IPS DF 6.9 (cell line): ENCODE results near the gene TST.

Experiments
- DNase-seq: peaks from one replicate; pipeline ENCODE4 v3.0.0-alpha.2; 2013; ENCODE audit warnings: low read depth, low spot score
- H3K27ac ChIP-seq: one replicate; pipeline ENCODE4 v1.5.1; 2013; ENCODE audit warnings: low read length, control low read depth
- H3K27me3 ChIP-seq: 2 replicates; pipeline ENCODE4 v1.6.1; 2013; ENCODE audit warnings: mild to moderate bottlenecking, low read length; ENCODE audit not compliant: control insufficient read depth, insufficient read depth
- H3K36me3 ChIP-seq: 2 replicates; pipeline ENCODE4 v1.6.1; 2013; ENCODE audit warnings: low read length; ENCODE audit not compliant: control insufficient read depth, insufficient read depth
- H3K4me1 ChIP-seq: 2 replicates; pipeline ENCODE4 v1.6.1; 2013; ENCODE audit warnings: low read length; ENCODE audit not compliant: control insufficient read depth, insufficient read depth
- H3K4me3 ChIP-seq: 2 replicates; pipeline ENCODE4 v1.5.1; 2013; ENCODE audit warnings: mild to moderate bottlenecking, low read length
- H3K9me3 ChIP-seq: 2 replicates; pipeline ENCODE4 v1.6.1; 2013; ENCODE audit warnings: low read length, inconsistent platforms; ENCODE audit not compliant: control insufficient read depth, insufficient read depth
- WGBS: extraction: QIAGEN DNeasy Blood & Tissue Kit; methylation state at CpG from one replicate; pipeline ENCODE4 v1.1.7; 2013; ENCODE audit warnings: mixed read lengths, missing lambda C conversion rate; ENCODE audit not compliant: insufficient read length, insufficient coverage; 5-methylcytosine and 5-hydroxymethylcytosine counted together

TST gene

GRCh38 chr22:37014415-37014806 lies 4.8 kb downstream of the TST start:
- Histone ChIP-seq H3K27me3 (no peaks in the 10 kb centered on the region), H3K4me3 (no peak overlapping the region), H3K4me1 (peaks cover 4% of the 10 kb centered on the region; the same call in 1 of the 2 replicates), H3K9me3 (no peaks in the 10 kb centered on the region), H3K36me3 (0 out of 2 replicates have a peak, but pooled peaks cover 4% of the 10 kb centered on the region), H3K27ac (no peak overlapping the region)
- DNase-seq = no peak
- no CpG with 5 or more reads among the region's 4 CpGs for WGBS

- H3K4me1 ChIP-seq = 0 out of 2 replicates have a peak, but pooled peaks cover under 1% of the 10 kb centered on the region
- H3K27ac ChIP-seq = no peak overlapping the region
- no CpG with 5 or more reads among the region's 10 CpGs for WGBS
- H3K27me3 ChIP-seq = no peaks in the 10 kb centered on the region
- no peak for DNase-seq
- 0 out of 2 replicates have a peak, but pooled peaks cover 4% of the 10 kb centered on the region for H3K36me3 ChIP-seq
- no peaks in the 10 kb centered on the region for H3K9me3 ChIP-seq
- H3K4me3 ChIP-seq = no peak overlapping the region
Measured at GRCh38 chr22:37012956-37013355, 6.3 kb downstream of the TST start.

GRCh38 chr22:37012262-37012904 lies 6.9 kb downstream of the TST start:
- DNase-seq = no peak
- H3K27me3 ChIP-seq = no peaks in the 10 kb centered on the region
- H3K9me3 ChIP-seq = no peaks in the 10 kb centered on the region
- H3K4me1 ChIP-seq = 0 out of 2 replicates have a peak, but pooled peaks cover 2% of the 10 kb centered on the region
- H3K4me3 ChIP-seq = no peak overlapping the region
- no peaks in the 10 kb centered on the region for H3K36me3 ChIP-seq
- no peak overlapping the region for H3K27ac ChIP-seq
- no CpG with 5 or more reads among the region's 9 CpGs for WGBS

GRCh38 chr22:37011472-37011871 lies 7.8 kb downstream of the TST start:
- DNase-seq = no peak
- no peaks in the 10 kb centered on the region for H3K9me3 ChIP-seq
- H3K36me3 ChIP-seq = no peaks in the 10 kb centered on the region
- no peaks in the 10 kb centered on the region for H3K27me3 ChIP-seq
- H3K4me1 ChIP-seq = 0 out of 2 replicates have a peak, but pooled peaks cover 2% of the 10 kb centered on the region
- WGBS = no CpG with 5 or more reads among the region's 3 CpGs
- H3K4me3 ChIP-seq = no peak overlapping the region
- no peak overlapping the region for H3K27ac ChIP-seq

GRCh38 chr22:37010976-37011375 lies 8.3 kb downstream of the TST start:
- no peak for DNase-seq
- whole genome bisulfite sequencing = no CpG with 5 or more reads among the region's 20 CpGs
- Histone ChIP-seq H3K36me3 (no peaks in the 10 kb centered on the region), H3K4me1 (0 out of 2 replicates have a peak, but pooled peaks cover 2% of the 10 kb centered on the region), H3K27ac (no peak overlapping the region), H3K27me3 (no peaks in the 10 kb centered on the region), H3K9me3 (no peaks in the 10 kb centered on the region), H3K4me3 (no peak overlapping the region)

GRCh38 chr22:37010174-37010573 lies 9.1 kb downstream of the TST start:
- Histone ChIP-seq H3K4me1 (0 out of 2 replicates have a peak, but pooled peaks cover 2% of the 10 kb centered on the region), H3K27ac (no peak overlapping the region), H3K9me3 (no peaks in the 10 kb centered on the region), H3K27me3 (no peaks in the 10 kb centered on the region), H3K4me3 (no peak overlapping the region), H3K36me3 (no peaks in the 10 kb centered on the region)
- WGBS = no CpG with 5 or more reads among the region's 4 CpGs
- no peak for DNase-seq

- Histone ChIP-seq H3K4me1 (0 out of 2 replicates have a peak, but pooled peaks cover 2% of the 10 kb centered on the region), H3K4me3 (no peak overlapping the region), H3K36me3 (no peaks in the 10 kb centered on the region), H3K27me3 (no peaks in the 10 kb centered on the region), H3K9me3 (no peaks in the 10 kb centered on the region), H3K27ac (no peak overlapping the region)
- WGBS = no CpG with 5 or more reads among the region's 2 CpGs
- no peak for DNase-seq
Measured at GRCh38 chr22:37009490-37009889, 9.8 kb downstream of the TST start.

DNA sequence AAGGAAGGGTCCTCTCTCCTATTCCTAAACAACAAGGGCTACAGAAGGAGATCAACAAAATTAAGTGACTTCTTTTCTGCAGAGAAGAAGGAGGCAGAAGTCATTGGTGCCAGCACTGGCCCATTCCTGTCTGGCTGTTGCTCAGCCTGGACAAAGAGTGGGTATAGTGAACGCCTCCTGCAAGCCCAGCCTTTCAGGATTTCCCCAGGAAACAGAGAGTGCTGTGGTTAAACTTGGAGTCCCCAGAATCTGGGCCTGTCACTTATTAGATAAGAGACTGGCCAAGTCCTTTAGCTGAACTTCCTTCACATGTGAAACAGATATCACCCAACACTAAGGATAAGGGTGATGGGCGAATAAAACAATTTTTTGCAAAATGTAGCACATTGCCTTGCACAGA lies 10.9 kb downstream of the TST start:
- no peaks in the 10 kb centered on the region for H3K27me3 ChIP-seq
- DNase-seq = no peak
- no CpG with 5 or more reads among the region's 2 CpGs for WGBS
- H3K4me1 ChIP-seq = 0 out of 2 replicates have a peak, but pooled peaks cover 2% of the 10 kb centered on the region
- H3K9me3 ChIP-seq = no peaks in the 10 kb centered on the region
- H3K4me3 ChIP-seq = no peak overlapping the region
- H3K36me3 ChIP-seq = no peaks in the 10 kb centered on the region
- H3K27ac ChIP-seq = no peak overlapping the region

DNA sequence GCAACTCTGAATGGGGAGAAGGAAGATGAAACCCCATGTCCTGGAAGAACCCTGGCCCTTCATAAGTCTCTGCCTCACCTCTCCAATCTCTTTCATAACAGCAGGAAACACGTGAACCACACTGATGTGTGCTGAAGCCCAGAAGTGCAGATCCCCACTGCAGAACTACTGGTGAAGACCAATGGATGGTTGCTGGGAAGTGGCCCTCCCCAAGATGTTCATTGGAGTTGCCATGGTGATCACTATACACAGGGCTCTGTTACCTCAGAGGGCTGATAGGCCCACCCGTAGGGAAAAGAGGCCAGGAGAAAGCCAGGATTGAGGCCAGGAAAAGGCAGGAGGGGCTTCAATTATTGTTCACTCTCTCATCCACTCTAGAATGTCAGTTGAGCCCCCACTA lies 11.6 kb downstream of the TST start:
- WGBS = no CpG with 5 or more reads among the region's 2 CpGs
- DNase-seq = no peak
- no peaks in the 10 kb centered on the region for H3K27me3 ChIP-seq
- H3K4me1 ChIP-seq = peaks cover 2% of the 10 kb centered on the region; the same call in 1 of the 2 replicates
- H3K36me3 ChIP-seq = no peaks in the 10 kb centered on the region
- H3K27ac ChIP-seq = no peak overlapping the region
- H3K9me3 ChIP-seq = no peaks in the 10 kb centered on the region
- H3K4me3 ChIP-seq = no peak overlapping the region

- H3K27me3 ChIP-seq = no peaks in the 10 kb centered on the region
Measured at GRCh38 chr22:37002633-37003032, 16.6 kb downstream of the TST start.

DNA sequence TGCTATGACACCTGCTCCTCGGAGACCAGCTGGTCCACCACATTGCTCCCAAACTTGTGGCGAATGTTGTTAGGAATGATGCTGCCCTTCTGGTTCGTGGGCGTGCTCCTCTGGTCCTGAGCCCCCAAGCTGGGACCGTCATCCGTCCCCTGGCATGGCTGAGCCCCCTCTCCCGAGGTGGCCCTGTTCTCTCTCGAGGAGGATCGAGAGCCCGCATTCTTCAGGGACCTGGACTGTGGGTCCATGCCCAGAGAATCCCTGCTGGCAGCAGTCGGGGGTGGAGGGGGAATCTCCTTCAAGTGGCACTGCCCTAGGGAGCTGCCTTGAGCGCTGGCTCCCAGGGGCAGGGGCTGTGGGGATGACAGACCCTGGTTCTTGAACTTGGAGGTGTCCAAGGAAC lies 17.4 kb downstream of the TST start:
- Histone ChIP-seq H3K27ac (no peak overlapping the region), H3K4me1 (peaks cover 5% of the 10 kb centered on the region; the same call in 1 of the 2 replicates), H3K9me3 (no peaks in the 10 kb centered on the region), H3K4me3 (no peak overlapping the region), H3K36me3 (no peaks in the 10 kb centered on the region), H3K27me3 (no peaks in the 10 kb centered on the region)
- no CpG with 5 or more reads among the region's 12 CpGs for WGBS
- DNase-seq = no peak

More at GRCh38 chr22:37002633-37003032, 16.6 kb downstream of the TST start:
- DNase-seq = no peak
- Histone ChIP-seq H3K36me3 (no peaks in the 10 kb centered on the region), H3K27ac (no peak overlapping the region), H3K9me3 (no peaks in the 10 kb centered on the region), H3K4me1 (peaks cover 7% of the 10 kb centered on the region; the same call in 1 of the 2 replicates), H3K4me3 (no peak overlapping the region)
- WGBS = no CpG with 5 or more reads among the region's 7 CpGs
